ENCODE measurements around the gene DYNLRB2.

The DYNLRB2 gene

GRCh38 chr16:80554033-80554432 lies 13.2 kb downstream of the DYNLRB2 start:
- no peak for DNase-seq

DNA sequence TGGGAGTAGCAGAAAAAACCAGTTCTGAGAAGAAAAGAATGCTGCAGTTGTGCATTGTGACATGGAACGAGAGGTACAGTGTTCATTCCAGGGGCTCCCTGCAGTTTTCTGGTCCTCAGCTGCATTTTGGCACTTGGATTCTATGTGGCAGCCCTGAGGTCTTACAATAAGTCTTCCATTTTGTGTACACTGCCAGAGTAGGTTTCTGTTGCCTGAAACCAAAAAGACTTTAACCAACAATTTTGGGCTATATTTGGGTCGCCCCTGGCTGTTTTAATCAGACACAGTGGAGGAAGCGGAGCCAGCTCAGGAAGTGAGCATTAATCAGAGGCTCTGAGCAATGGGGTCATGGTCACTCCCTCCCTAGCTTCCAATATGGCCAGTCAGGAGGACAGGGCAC lies 15.7 kb downstream of the DYNLRB2 start:
- no peak for DNase-seq

- no peak for DNase-seq
These were observed 16.2 kb downstream of the DYNLRB2 start for GRCh38 chr16:80557037-80557436.

GRCh38 chr16:80559369-80559768 lies 18.6 kb downstream of the DYNLRB2 start:
- no peak for DNase-seq

- DNase-seq = no peak
These were observed 22.3 kb downstream of the DYNLRB2 start for GRCh38 chr16:80563066-80563465.

GRCh38 chr16:80564394-80564793 lies 23.6 kb downstream of the DYNLRB2 start:
- no peak for DNase-seq

- no peak for DNase-seq
These were observed 28.8 kb downstream of the DYNLRB2 start for GRCh38 chr16:80569440-80570105.

- no peak for DNase-seq
These were observed 29.3 kb downstream of the DYNLRB2 start for GRCh38 chr16:80570106-80570478.

- no peak for DNase-seq
These were observed 32.9 kb downstream of the DYNLRB2 start for GRCh38 chr16:80573700-80574120.

- DNase-seq = no peak
These were observed 35.6 kb downstream of the DYNLRB2 start for GRCh38 chr16:80576343-80576912.

- DNase-seq = no peak
These were observed 36.9 kb downstream of the DYNLRB2 start for GRCh38 chr16:80577485-80578280.

GRCh38 chr16:80580109-80580832 lies 39.5 kb downstream of the DYNLRB2 start:
- DNase-seq = no peak

DNA sequence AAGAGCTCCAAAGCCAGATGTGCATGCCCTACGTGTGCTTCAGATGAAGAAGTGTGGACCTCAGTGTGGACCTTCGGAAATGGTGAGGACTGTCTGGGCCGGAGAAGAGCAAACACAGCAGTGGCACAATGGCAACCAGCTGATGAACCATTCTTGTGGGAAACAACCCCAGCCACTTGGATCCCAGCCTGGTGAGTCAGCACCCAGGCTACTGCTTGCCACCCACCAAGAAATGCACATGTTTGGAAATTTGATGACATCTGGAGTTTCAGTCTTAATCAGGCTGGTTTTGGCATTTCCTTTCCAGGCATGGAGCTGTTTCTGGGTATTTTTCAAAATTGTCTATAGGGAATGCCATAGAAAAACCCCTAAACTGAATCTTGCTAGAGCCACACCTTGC lies 42.7 kb downstream of the DYNLRB2 start:
- no peak for DNase-seq

GRCh38 chr16:80585764-80586163 lies 45.0 kb downstream of the DYNLRB2 start:
- DNase-seq = no peak

DNA sequence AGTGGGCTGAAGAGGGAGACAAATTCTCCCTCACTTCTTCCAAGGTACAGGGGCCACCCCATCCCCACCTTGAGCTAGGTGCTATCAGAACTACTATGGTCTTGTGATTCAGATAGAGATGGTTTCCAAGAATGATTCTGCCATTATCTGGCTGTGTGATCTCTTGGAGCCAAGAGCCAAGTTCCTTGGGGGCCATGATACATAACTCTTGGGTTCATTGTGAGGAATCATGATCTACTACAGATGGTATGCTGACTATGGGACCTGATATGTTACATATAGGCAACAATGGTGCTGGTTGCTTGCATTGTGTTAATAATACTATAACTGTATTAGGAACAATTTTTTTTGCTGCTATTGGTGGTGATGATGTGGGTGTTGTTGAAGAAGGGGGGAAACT lies 45.7 kb downstream of the DYNLRB2 start:
- no peak for DNase-seq

- DNase-seq = no peak
These were observed 46.3 kb downstream of the DYNLRB2 start for GRCh38 chr16:80587071-80587470.

DNA sequence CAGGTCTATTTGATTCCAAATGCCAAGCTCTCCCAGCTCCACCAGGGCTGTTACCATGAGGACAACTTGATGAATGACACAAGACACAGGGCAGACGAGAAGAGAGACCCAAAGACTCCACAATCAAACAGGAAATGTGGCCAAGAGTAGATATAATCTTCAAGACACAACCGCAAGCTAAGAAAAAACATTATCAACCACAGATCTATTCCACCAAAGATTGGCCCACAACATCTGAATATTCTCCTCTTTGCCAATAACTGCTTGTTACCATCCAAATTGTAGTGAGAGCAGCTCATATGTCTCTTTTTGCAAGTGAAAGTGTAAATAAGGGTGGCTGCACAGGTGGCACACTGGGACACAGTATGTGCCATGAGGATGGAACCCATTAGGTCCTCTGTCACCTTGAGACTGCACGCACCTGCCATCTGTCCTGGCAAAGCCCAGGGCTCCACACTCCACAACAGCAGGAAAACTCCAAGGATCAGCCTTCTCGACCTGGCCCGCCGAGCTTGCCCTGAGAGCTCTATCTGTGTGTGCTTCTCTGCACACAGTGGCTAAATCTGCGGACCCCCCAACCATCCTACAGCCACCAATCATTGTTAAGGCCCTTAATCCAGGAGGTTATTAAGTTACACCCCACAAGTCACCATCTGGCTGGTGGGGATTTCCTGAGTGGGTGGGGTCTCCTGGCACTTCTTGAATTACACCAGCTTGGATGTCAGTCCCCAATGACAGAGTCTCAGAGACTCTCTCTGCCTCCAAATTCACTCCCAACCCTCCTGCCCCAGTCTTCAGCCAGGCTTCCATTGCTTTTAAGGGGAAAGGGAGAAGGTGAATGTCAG lies 50.5 kb downstream of the DYNLRB2 start:
- DNase-seq = peak; percentile 28

DNA sequence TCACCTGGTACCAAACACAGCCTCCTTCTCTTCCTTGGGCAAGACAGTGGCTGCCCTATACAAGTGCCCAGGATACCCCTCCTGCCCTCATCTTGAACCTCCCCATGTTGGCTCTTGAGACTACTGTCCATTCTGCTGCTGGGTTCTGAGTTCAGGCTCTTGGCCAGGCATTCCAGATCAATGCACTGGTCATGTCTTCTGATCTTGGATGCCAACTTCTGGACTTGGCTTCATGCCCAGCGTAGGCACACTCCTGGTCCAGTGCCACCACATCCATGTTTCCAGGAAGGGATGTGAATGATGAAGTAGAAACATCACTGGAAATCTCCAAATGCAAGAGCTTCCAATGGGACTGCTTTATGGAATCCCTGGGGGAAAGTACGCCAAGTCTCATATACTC lies 51.5 kb downstream of the DYNLRB2 start:
- no peak for DNase-seq

GRCh38 chr16:80594756-80595155 lies 54.0 kb downstream of the DYNLRB2 start:
- DNase-seq = no peak

GRCh38 chr16:80596507-80597207 lies 55.9 kb downstream of the DYNLRB2 start:
- no peak for DNase-seq

GRCh38 chr16:80599466-80599865 lies 58.7 kb downstream of the DYNLRB2 start:
- no peak for DNase-seq
